ENCODE data around the gene PEX5L. TPM values are rescaled to one million over a fixed set of nuclear protein-coding genes. Genes with fewer than 3 reads are reported as not detected.

The PEX5L gene
- total RNA-seq, 1 experiment from 2014 or later, result not detected

DNA sequence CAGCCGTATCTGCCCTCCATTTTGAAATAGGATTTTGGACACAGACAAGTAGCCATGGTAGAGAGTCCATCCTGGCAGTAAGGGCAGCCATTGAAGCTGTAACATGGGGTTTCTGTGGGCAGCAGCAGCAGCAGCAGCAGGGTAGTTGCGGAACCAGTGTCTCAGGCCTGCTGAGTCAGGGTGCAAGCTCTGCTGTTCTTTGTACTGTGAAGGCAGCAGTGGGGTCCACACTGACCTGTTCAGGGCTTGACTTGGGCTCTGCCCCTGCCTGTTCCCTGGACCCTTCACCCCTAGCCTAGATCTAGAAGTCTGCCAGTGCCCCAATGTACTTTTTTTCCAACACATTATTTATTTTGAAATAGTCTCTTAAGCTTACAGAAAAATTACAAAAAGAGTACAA lies 9.7 kb downstream of the PEX5L start:
- CTCF ChIA-PET, result no interaction called here

GRCh38 chr3:180018543-180018942 lies 18.2 kb downstream of the PEX5L start:
- no peaks in the 10 kb centered on the region for H3K36me3 ChIP-seq (ENCODE audit: control insufficient read depth in 1 of 2, insufficient read depth in 2 of 2, low read length in 2 of 2)
- POLR2A ChIA-PET, result no interaction called here
- no TSS peak for BruUV-seq (replicated peaks)
- CTCF ChIA-PET, result no interaction called here
- no peaks in the 10 kb centered on the region for H3K79me2 ChIP-seq (ENCODE audit: insufficient read depth, low read length)
- no peaks in the 10 kb centered on the region for H3K9me2 ChIP-seq (ENCODE audit: insufficient read depth)
- no peak overlapping the region for H2AFZ ChIP-seq (ENCODE audit: low read depth, low read length, poor library complexity, severe bottlenecking)
- H3K4me1 ChIP-seq (ENCODE audit: control insufficient read depth in 1 of 2, insufficient read depth in 2 of 2, low read length in 2 of 2), result no peaks in the 10 kb centered on the region
- intact Hi-C loops (cut with micrococcal nuclease), result no loop called here
- TF ChIP-seq RAD21 (IDR thresholded peaks at IDR 0.05; ENCODE audit: low read depth) (0 out of 2 replicates have a peak, but pooled peaks have one; percentile 8), POLR2AphosphoS5 (IDR thresholded peaks at IDR 0.05; ENCODE audit: low read depth, low read length) (no peak)
- no peak overlapping the region for H3K27ac ChIP-seq (ENCODE audit: low read depth, low read length)
- H4K20me1 ChIP-seq (ENCODE audit: insufficient read depth), result no peaks in the 10 kb centered on the region
- peaks cover 11% of the 10 kb centered on the region; the same call in 1 of the 2 replicates for H3K27me3 ChIP-seq (ENCODE audit: insufficient read depth, low read length)
- H3K9me3 ChIP-seq (ENCODE audit: control insufficient read depth in 1 of 2, insufficient read depth in 1 of 2, low read depth in 1 of 2, low read length in 2 of 2), result no peaks in the 10 kb centered on the region
- H3K4me3 ChIP-seq (replicated peaks in 1 of 2; ENCODE audit: low read depth in 1 of 2, low read length in 2 of 2), result no peak overlapping the region
- no peak for DNase-seq (ENCODE audit: low read depth, low spot score)
- no peak overlapping the region for H3K9ac ChIP-seq (ENCODE audit: low read length)
- no peak overlapping the region for H3K4me2 ChIP-seq (ENCODE audit: low read length)
- no peak for ATAC-seq
- RAD21 ChIA-PET (ENCODE audit: low non-redundant PET in 1 of 2, low total read pairs in 2 of 2, uncharacterized antibody in 2 of 2, unreplicated experiment in 2 of 2), result no interaction called here

More for the DNA sequence above, 9.7 kb downstream of the PEX5L start:
- DNase-seq (ENCODE audit: low read depth, low spot score), result no peak
- Histone ChIP-seq H3K79me2 (ENCODE audit: insufficient read depth, low read length) (no peaks in the 10 kb centered on the region), H3K27me3 (ENCODE audit: insufficient read depth, low read length) (peaks cover 11% of the 10 kb centered on the region; the same call in 1 of the 2 replicates), H3K4me2 (ENCODE audit: low read length) (no peak overlapping the region), H4K20me1 (ENCODE audit: insufficient read depth) (no peaks in the 10 kb centered on the region), H2AFZ (ENCODE audit: low read depth, low read length, poor library complexity, severe bottlenecking) (no peak overlapping the region), H3K27ac (ENCODE audit: low read depth, low read length) (no peak overlapping the region), H3K36me3 (ENCODE audit: control insufficient read depth in 1 of 2, insufficient read depth in 2 of 2, low read length in 2 of 2) (no peaks in the 10 kb centered on the region), H3K4me1 (ENCODE audit: control insufficient read depth in 1 of 2, insufficient read depth in 2 of 2, low read length in 2 of 2) (no peaks in the 10 kb centered on the region), H3K9ac (ENCODE audit: low read length) (no peak overlapping the region), H3K9me3 (ENCODE audit: control insufficient read depth in 1 of 2, insufficient read depth in 1 of 2, low read depth in 1 of 2, low read length in 2 of 2) (no peaks in the 10 kb centered on the region), H3K4me3 (replicated peaks in 1 of 2; ENCODE audit: low read depth in 1 of 2, low read length in 2 of 2) (no peak overlapping the region), H3K9me2 (ENCODE audit: insufficient read depth) (no peaks in the 10 kb centered on the region)
- TF ChIP-seq JUND (IDR thresholded peaks at IDR 0.05) (no peak), TCF7L2 (IDR thresholded peaks at IDR 0.05; ENCODE audit: borderline replicate concordance, extremely low read depth, insufficient read depth, insufficient read length) (no peak), CBX3 (IDR thresholded peaks at IDR 0.05; ENCODE audit: low read depth) (no peak), YY1 (IDR thresholded peaks at IDR 0.05; ENCODE audit: extremely low read depth, insufficient replicate concordance, low read depth, low read length) (no peak)
- POLR2A ChIA-PET, result no interaction called here
- no TSS peak for BruUV-seq (replicated peaks)
- intact Hi-C loops (cut with micrococcal nuclease), result no loop called here
- RAD21 ChIA-PET (ENCODE audit: low non-redundant PET in 1 of 2, low total read pairs in 2 of 2, uncharacterized antibody in 2 of 2, unreplicated experiment in 2 of 2), result no interaction called here
- no peak for ATAC-seq

Measured in HCT116 (cell line).